ELR (cell line): ENCODE results near the gene S1PR3.
A peak's percentile ranks its signal among the peaks of the same experiment; 100 is the strongest.

Experiments used
- DNase-seq: peaks from one replicate; pipeline ENCODE4 v3.0.0-alpha.2; 2015; ENCODE audit warnings: low read depth

The S1PR3 gene

DNA sequence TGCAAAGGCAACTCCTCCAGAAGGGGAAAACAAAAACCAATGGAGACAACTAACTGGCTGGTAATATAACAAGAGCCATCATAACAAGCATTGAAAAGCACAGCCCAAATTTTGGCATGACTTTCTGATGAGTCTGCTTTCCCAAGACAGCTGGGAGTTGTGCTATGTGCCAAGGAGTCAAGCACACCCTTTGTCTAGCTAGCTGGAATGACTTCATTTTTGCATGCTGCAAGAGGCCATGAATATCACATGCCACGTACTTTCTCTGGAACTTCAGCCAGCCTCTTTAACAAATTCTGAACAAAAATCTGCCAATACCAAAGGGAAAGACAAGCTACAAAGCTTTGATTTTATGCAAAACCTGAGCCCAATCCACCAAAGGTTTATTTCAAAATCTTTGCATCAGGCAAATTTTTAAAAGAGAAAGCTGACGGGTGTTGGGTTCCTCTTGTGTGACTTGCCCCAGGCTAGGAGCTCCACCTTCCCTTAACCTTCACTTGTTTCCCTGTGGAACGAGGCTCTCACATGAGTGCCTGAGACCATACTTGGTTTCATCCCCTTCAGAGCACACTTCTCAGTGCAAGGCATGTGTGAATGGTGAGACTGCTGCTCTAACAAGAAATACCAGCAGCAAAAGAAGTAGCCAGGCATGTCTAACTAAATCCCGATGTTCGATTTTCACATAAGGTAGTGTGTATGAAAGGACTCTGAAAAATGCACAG is 47.3 kb downstream of the S1PR3 start:
- DNase-seq: peak; percentile 55

GRCh38 chr9:89039104-89039465 is 47.8 kb downstream of the S1PR3 start:
- DNase-seq: no peak

DNA sequence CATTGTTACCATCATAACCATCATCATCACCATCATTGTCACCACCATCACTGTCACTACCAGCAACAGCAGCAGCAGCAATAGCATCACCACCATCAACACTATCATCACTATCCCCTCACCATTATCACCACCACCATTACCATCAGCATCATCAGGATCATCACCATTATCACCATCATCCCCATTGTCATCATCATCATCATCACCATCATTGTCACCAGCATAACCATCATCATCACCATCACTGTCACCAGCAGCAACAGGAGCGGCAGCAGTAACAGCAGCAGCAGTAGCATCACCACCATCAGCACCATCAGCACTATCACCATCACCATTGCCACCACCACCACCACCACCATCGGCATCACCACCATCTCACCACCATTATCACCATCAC is 48.4 kb downstream of the S1PR3 start:
- DNase-seq: no peak

DNA sequence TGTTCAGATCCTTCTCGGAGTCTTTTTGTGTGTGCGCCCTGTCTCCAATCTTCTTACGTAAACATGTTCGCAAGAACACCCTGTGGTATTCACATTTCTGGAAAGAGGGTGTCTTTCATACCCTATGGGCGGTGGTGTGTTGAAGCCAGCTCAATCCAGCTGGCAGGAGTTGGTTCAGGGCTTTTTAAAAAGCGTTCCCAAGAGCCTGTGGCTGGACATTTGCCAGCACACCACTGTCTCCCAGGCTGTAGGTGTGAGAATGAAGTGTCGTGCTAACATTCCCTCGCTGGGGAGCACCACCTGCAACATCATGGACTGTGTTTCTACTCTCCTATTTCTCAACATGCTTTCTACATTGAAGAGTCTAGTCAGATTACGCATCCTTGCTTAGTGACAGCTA is 51.7 kb downstream of the S1PR3 start:
- no peak for DNase-seq

DNA sequence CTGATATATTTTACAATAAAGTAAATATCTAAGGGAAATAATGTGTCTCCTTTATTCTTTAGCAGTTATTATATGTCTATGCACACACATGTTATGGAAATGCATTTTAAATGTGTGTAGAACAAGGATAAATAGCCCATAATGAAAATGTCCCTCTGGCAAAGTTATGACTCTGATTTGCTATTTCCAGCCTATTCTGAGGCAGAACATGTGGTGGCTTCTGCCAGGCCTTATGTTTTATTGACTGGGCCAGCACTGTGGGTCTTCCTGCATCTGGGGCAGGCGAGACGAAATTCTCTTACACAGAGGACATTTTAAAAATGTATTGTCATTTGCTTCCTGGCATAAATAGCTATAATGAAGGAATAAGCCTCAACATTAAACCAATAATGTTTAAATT is 52.8 kb downstream of the S1PR3 start:
- DNase-seq: no peak

GRCh38 chr9:89044881-89045280 is 53.6 kb downstream of the S1PR3 start:
- no peak for DNase-seq

- no peak for DNase-seq
Observed at GRCh38 chr9:89046832-89047231, 55.6 kb downstream of the S1PR3 start.

DNA sequence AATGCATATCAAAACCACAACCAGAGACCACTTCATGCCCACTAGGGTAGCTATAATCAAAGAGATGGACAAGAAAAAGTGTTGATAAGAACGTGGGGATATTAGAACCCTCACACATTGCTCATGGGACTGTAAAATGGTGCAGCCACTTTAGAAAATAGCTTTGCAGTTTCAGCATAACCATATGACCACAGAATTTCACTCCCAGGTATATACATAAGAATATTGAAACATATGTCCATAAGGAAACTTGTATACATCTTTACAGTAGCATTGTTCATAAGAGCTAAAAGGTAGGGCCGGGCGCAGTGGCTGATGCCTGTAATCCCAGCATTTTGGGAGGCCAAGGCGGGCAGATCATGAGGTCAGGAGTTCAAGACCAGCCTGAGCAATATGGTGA is 56.4 kb downstream of the S1PR3 start:
- DNase-seq: no peak

- DNase-seq: no peak
Observed at GRCh38 chr9:89048616-89049015, 57.3 kb downstream of the S1PR3 start.

DNA sequence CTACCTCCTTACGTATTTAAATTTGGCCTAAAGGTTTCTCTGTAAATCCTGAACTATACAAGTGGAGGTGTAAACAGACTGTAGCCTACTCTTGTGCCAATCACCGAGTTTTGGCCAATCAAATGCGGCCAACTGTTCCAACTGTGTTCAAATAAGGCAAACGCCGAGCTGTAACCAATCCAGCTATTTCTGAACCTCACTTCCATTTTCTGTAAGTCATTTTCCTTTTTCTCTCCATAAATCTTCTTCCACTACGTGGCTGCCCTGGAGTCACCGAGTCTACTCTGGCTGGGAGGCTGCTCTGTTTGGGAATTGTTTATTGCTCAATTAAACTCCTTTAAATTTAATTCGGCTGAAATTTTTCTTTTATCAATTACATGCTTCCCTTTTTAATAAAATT is 58.4 kb downstream of the S1PR3 start:
- DNase-seq: no peak

DNA sequence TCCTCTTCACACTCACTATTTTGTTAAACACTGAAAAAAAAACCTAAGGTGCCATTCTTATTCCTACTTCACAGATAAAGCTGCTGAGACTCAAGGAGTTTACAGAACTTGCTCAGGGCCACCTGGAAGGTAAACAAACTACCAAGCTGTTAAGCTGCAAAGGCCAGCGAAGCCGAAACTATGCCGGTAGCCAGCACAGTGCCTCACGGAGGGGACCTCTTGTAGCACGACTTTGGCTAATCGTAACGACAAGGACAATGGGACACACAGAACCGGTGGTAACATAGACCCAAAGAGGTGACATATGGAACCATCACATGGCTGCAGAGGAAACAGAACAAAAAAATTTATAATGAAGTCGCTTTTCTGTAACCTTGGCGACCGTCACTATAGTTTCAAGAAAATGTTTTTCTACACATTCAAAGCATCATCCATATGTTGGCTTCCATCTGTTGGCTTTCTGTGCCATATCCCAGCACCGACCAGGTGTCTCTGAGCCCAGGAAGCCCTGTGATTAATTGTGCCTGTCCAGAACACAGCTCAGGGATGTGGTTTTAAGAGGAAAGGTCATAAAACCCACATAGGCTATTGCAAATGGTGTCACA is 60.3 kb downstream of the S1PR3 start:
- DNase-seq: no peak

DNA sequence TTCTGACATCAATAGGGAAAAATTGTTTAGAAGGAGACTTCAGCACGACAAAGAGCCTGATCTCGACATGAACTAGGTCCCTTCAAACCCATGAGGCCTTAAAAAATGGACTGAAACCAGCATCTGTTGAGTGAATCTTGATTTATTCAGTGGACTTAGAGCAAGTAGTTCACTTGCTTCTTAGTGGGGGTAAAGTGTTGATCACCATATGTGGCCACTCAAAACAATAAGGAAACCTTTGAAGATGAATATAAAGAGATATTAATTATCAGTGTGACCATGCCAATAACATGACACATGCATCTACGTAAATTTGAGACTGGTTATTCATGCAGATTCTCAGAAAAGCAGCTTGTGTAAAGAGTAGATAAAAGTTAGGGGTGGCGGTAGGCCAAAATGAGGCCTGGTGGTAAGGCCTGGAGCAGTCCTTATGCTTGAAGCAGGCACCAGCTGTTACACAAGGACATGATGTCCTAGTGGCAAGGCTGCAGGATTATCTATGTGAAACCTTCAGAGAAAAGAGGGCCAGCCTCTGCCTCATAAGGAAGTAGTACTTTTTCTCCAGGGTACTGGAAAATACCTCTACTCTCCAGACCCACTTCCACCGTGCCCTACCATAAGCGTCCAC is 61.3 kb downstream of the S1PR3 start:
- no peak for DNase-seq

DNA sequence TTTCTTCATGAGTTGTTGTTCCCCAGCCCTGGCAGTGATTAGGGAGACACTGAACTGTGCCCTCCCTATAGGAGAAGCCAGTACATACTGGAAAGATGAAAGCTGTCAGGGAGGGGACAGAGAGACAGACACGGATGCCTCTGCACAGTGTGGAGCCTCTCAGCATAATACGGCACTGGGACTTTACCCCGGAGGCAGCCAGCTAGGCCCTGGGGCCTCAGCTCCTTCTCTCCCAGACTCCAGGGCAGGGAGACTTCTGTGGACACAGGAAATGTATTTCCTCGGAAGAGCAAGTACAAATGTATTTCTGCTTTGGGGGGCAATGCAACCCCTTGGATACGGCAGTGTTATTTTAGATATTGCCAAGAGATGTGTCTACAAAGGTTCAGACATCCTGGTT is 62.0 kb downstream of the S1PR3 start:
- DNase-seq: no peak
